Measurements from ENCODE around the gene TCHHL1.

TCHHL1 gene

DNA sequence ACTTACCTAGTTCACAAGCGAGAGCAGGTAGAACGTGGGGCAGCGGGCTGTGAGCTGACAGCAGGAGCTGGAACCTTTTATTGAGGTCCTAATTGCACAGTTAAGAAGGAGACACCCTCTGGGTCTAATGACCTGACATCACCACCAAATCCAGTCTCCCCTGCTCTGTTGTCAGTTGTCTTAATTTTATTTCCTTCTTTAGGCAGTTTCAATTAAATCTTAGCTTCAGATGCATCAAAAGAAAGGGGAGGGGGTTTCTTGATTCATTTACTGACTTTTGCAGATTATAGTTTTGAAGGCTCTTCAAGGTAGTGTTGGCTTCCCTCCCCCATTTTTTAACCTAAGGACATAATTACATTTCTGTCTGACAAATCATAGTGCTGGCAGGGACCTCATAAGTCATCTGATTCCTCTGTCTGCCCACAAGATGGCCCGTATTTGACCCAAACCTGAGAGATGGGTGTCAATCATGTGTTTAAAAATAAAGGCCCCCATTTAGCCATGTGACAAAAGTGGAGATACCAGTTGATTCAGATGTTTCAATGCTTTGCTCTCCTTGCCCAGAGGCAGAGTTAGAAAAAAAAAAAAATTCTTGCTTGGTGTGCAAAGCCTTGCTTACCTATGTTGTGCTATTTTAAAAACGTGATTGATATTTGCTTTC, at the start of gene TCHHL1:
Gene TCHHL1, minus strand, starts transcription at position 51 of the 661 bp plus-strand sequence. CDS start 921 bp downstream, outside the sequence.
- no peak for DNase-seq

DNA sequence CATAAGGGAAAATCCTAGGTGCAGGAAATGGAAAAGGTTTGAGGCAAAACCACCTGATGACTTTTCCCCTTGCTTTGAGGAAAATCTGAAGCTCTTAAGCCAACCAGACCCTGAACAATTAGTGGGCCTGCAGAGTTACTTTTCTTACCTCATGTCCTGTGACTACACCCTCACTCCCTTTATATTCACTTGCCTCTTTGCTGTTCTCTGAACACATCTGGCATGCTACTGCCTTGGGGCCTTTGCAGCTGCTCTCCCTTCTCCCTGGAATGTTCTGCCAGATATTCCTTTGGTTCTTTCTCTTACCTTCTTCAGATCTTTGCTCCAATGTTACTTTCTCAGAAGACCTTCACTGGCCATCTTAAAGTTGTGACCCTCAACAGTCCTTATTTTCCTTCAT, 48.4 kb upstream of the TCHHL1 start:
- DNase-seq, result no peak

DNA sequence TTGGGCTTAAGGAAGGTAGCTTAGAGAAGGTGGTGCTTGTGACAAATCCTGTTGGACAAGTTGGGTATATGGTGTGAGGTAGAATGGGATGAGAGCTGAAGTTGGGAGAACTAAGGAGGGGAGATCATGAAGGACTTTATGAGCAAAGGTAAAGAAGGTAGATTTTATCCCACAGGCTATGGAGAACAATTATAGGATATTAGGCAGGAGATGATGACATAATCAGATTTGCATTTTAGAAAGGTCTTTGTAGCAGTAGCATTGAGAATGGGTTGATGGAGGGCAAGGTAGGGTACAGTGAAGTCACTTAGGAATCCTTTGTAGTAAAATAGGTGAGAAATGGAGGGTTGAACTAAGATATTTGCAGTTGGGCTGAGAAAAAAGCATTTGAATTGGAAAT, 41.3 kb upstream of the TCHHL1 start:
- no peak for DNase-seq

DNA sequence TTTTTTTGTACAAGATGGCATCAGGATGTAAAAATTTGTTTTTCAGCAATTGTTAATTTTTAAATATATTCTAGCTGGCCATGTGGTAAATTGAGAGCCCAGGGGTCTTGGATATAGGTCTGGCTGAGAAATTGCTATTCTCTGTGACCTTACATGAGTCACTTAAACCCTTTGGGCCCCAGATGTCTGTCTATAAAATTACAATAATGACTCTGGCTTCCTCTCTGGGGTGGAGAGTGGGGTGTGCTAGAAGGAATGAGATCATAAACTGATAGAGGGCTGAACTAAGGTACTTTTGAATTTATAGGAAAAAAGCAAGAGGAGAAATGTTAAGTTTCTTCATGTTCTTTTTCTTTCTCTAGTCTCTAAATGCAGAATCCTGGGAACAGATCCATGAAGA, 38.8 kb upstream of the TCHHL1 start:
- DNase-seq, result no peak

DNA sequence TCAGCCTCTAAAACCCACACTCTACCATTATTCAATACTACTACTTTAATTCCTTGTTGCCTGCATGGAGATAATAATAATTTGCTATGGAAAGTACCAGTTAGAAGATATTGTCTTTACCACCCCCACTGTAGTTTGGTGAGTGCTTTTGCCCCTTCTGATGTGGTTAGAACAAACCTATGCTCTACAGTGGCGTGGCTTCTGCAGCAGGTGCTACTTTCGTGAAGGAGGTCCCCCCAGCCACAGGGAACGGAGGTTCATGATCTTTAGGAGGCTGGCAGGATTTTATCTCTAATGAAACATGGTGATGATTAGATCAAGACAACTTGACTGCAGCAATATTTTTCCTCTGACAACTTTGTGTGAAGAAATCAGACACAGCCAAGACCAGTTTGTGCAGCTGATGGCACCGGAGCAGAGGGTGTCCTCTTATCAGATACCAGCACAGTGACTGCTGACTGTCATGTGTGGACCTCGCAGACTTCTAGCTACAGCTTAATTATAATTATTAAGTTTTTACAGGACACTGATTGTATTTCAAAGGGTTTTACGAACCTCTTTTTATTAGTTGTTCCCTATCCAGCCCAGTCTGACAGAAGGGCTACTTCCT, 37.1 kb upstream of the TCHHL1 start:
- DNase-seq, result no peak

DNA sequence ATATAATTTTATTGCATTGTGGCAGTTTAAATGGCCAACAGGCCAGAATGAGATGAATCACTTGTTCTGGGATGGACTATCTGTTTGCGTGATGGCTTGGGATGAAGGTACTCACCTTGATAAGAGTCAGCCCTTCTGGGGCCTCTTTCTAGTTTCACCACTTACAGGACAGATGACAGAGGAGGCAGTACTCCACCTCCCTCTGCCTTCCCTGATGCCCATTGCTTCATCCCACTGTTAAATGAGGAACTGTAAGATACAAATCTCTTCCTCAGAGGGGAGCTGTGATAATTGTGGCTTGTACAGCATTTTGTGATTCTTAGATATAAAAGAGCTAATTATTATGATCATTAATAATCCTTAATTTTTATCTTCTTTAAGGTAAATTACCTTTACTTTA, 30.1 kb upstream of the TCHHL1 start:
- no peak for DNase-seq

DNA sequence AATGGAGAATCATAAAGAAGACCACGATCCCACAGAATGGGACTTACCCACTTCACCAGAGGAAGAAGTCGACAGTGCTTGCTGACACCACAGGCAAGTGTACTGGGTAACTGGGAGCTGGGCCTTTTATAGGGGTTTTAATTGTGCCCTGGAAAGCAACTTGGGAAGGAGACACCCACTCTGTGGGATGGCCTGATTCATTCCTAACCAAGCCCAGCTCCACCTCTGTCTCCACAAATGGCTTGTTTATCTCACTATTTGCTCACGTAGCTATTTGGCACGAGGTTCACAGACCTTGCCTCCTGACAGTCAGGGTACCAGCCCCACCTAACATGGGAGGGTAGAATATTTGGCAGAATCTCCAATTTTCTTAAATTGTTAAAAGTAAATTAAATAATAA, 26.5 kb upstream of the TCHHL1 start, which contains the start of gene TCHH:
Gene TCHH, minus strand, starts transcription at position 101 of the 400 bp plus-strand sequence. CDS start 1,364 bp downstream, outside the sequence.
- DNase-seq, result no peak

DNA sequence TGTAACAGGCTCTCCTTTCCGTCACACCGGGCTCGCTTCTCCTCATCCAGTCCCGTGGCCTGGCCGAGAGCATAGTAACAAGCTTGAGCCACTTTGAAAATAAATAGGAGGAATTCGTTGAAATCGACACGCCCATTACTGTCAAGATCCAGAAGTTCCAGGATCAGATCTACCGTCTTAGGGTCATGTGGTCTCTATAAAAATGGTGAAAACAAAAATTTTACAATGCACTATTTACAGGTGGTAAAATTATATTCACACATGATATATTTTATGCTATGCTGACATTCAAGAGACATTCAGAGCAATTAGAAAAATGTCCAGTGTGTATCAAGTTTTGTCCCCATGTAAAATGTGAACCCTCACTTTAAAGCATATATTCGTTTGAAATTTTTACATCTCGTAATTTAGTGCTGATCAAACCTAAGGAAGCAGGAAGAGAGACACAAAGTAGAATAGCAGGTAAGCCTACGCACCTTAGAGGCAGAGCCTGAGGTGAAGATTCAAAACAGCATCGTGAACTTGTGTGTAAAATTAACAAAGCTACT, 24.1 kb upstream of the TCHHL1 start:
- DNase-seq, result no peak

DNA sequence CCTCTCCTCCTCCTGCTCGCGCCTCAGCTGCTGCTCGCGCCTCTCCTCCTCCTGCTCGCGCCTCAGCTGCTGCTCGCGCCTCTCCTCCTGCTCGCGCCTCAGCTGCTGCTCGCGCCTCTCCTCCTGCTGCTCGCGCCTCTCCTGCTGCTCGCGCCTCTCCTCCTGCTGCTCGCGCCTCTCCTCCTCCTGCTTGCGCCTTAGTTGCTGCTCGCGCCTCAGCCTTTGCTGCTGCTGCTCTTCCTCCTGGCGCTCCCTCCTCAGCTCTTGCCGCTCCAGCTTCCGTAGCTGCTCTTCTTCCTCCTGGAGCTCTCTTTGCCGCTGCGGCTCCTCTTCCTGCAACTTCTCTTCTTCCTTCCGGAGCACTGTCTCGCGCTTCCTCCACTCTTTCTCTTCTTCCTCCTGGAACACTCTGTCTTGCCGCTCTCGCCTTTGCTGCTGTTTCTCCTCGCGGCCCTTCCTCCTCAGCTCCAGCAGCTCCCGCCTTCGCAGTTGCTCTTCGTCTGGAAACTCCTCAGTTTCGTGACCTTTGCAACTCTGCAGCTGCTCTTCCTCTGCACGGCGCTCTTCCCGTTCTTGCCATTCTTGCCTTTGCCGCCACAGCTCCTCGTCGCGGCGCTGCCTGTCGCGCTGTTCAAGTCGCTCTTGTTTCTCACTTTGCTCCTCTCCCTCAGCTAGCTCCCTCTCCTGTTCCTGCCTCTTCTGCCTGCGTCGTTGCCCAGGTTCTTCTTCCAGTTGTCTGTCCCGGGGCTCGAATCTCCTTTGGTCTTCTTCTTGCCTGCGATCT, 23.4 kb upstream of the TCHHL1 start:
- peak; percentile 13 for DNase-seq

DNA sequence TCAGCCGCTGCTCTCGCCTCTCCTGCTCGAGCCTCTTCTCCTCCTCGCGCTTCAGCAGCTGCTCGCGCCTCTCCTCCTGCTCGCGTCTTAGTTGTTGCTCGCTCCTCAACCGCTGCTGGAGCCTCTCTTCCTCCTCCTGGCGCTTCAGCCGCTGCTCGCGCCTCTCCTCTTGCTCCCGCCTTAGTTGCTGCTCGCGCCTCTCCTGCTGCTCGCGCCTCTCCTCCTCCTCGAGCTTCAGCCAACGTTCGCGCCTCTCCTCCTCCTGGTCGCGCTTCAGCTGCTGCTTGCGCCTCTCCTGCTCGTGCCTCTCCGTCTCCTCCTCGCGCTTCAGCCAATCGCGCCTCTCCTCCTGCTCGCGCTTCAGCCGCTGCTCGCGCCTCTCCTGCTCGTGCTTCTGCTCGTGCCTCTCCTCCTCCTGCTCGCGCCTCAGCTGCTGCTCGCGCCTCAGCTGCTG, 22.7 kb upstream of the TCHHL1 start:
- peak; percentile 84 for DNase-seq

DNA sequence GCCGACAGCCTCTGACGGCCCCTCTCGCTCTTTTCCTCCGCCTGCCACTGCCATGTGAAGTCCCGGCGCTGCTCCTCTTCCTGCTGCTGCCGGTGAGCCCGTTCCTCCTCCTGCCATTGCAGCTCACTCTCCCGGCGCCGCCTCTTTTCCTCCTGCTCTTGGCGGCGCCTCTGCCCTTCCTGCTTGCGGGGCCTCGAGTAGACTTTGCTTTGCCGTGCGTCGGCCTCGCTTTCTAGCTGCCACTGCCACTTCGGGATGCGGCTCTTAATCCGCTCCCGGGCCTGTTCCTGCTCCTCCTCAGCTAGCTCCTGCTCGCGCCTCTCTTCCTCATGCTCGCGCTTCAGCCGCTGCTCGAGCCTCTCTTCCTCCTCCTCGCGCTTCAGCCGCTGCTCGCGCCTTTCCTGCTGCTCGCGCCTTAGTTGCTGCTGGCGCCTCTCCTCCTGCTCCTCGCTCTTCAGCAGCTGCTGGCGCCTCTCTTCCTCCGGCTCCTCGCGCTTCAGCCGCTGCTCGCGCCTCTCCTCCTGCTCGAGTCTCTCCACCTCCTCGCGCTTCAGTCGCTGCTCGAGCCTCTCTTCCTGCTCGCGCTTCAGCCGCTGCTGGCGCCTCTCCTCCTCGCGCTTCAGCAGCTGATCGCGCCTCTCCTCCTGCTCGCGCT, 22.1 kb upstream of the TCHHL1 start:
- DNase-seq, result no peak

DNA sequence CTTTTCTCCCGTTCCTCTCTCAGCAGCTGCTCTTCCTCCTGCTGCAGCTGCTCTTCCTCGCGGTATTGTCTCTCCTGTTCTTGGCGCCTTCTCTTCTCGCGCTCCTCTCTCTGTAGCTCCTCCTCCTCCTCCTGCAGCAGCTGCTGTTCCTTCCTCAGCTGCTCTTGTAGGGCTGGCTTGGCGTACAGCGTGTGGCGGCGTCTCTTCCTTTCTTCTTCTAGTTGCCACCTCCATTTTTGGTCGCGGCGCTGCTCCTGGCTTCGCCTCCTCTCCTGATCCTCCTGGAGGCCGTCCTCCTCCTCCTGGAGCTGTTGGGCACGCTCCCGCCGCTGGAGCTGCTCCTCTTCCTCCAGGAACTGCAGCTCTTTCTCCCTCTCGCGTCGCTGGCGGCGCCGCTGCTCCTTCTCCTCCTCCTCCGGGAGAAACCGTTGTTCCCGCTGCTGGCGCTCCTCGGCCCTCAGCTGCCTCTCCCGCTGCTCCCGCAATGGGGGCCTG, 21.5 kb upstream of the TCHHL1 start:
- DNase-seq, result no peak

DNA sequence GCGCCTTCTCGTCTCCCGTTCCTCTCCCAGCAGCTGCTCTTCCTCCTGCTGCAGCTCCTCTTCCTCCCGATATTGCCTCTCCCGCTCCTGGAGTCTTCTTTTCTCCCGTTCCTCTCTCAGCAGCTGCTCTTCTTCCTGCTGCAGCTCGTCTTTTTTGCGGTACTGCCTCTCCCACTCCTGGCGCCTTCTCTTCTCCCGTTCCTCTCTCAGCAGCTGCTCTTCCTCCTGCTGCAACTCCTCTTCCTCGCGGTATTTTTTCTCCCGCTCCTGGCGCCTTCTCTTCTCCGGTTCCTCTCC, 21.1 kb upstream of the TCHHL1 start:
- DNase-seq, result no peak

DNA sequence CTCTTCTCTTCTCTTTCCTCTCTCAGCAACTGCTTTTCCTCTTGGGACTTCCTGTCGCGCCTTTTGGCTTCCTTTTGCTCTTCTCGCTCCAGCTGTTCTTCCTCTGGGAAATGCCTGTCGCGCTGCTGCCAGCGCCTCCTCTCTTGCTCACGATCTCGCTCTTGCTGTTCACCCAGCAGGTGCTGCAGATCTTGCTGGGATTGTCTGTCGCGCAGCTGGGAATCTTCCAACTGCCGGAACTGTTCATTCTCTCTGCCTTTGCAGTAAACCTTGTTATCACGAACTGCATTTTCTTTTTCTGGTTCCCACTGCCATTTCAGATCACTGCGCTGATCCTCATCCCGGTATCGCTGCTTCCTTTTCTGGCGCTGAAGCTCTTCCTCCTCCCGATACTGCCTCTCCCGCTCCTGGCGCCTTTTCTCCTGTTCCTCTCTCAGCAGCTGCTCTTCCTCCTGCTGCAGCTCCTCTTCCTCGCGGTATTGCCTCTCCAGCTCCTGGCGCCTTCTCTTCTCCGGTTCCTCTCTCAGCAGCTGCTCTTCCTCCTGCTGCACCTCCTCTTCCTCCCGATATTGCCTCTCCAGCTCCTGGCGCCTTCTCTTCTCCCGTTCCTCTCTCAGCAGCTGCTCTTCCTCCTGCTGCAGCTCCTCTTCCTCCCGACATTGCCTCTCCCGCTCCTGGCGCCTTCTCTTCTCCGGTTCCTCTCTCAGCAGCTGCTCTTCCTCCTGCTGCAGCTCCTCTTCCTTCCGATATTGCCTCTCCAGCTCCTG, 20.6 kb upstream of the TCHHL1 start:
- DNase-seq, result no peak

DNA sequence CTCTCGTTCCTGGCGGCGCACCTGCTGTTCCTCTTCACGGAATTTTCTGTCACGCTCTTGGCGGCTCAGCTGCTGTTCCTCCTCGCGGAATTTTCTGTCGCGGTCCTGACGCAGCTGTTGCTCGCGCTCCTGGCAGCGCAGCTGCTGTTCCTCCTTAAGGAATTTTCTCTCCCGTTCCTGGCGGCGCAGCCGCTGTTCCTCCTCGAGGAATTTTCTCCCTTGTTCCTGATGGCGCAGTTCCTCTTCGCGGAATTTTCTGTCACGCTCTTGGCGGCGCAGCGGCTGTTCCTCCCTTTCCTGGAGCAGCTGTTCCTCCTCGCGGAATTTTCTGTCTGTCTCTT, 20.0 kb upstream of the TCHHL1 start:
- DNase-seq, result no peak

DNA sequence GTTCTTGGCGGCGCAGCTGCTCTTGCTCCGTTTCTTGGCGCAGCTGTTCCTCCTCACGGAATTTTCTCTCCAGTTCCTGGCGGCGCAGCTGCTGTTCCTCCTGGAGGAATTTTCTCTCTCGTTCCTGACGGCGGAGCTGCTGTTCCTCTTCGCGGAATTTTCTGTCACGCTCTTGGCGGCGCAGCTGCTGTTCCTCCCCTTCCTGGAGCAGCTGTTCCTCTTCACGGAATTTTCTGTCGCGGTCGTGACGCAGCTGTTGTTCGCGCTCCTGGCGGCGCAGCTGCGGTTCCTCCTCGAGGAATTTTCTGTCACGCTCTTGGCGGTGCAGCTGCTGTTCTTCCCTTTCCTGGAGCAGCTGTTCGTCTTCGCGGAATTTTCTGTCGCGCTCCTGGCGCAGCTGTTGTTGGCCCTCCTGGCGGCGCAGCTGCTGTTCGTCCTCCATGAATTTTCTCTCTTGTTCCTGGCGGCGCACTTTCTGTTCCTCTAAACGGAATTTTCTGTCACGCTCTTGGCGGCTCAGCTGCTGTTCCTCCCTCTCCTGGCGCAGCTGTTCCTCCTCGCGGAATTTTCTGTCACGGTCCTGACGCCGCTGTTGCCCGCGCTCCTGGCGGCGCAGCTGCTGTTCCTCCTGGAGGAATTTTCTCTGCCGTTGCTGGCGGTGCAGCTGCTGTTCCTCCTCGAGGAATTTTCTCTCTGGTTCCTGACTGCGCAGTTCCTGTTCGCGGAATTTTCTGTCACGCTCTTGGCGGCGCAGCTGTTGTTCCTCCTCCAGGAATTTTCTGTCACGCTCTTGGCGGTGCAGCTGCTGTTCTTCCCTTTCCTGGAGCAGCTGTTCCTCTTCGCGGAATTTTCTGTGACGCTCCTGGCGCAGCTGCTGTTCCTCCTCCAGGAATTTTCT, 19.4 kb upstream of the TCHHL1 start:
- DNase-seq, result no peak

DNA sequence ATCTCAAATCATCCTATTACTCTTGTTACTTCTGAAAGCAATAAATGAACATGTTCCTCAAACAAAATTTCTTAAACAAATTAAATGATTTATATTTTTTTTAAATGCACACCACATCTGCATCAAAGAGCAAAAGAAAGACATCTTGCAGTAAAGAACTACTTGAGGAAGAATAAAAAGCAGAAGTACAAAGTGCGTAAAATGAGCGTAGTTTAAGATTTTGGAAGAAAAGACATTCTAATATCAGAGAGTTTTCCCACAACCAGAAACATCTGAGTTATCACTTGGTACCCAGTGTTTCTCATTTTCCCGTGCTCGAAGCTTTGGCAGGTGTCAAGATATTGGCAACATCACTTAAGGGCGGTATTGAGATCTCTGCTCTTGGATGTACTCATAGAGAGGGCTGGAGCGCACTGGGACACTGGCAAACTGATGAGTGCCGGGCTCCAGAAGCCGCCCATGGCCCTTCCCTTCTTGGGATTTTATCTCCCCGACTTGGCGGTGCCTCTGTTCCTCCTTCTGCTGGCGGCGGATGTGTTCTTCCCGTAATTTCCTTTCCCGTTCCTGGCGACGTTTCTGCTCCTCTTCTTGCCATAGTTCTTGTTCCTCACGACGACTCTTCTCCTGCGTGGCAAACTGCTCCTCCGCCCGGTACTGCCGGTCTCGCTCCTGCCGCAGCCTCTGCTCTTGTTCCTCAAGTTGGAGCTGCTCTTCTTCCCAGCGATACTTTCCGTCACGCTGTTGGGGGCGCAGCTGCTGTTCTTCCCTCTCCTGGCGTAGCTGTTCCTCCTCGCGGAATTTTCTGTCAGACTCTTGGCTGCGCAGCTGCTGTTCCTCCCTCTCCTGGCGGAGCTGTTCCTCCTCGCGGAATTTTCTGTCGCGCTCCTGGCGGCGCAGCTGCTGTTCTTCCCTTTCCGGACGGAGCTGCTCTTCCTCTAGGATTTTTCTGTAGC, 18.4 kb upstream of the TCHHL1 start:
- no peak for DNase-seq

DNA sequence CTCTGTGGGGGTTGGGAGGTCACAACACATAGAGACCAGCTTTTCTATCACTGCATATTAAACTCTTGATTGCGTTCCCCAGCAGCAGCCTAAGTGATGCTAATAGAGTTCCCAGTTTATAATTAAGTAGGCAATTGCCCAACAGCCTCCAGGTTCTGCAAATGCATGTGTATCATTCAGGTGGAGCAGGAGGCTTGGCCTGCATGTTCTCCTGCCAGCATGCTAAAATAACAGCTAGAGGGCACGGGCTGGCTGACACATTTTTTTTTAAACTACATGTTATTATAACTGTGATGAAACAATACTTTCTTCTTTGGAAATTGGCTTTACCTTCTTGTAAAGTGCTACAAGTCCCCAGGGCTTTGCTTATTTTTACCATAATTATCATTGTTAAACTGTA, 16.0 kb upstream of the TCHHL1 start:
- DNase-seq, result no peak

DNA sequence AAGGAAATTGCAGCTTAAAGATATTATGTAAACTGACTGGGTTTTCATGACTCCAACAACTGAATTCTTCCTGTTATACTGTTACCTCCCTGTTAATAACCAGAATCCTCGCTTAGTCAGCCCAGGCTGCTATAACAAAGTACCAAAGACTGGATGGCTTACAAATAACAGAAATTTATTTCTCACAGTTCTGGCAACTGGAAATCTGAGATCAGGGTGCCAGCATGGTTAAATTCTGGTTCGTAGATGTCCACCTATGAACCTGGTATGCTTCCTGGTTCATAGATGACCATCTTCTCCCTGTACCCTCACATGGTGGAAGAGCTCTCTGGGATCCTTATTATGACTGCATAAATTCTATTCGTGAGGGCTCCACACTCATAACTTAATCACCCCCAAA, 8.1 kb upstream of the TCHHL1 start:
- DNase-seq, result no peak

DNA sequence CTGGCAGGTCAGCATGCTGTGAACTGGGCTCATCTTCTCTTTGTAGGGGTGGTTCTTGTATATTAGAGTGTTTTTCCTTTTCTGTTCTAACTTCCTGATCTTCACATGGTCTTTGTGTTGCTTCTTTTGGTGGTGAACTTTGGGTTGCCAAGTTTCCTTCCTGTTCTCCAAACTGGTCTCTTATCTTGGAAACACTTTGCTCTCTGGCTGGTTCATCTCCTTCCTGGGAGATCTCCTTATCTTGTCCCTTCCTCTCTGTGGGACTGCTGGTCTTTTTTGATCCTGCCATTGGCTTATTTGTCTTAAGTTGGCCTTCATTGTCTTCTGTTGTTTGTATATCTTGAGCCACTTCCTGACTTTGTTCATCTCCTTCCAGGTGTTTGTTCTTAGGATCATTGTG, 2.1 kb downstream of the TCHHL1 start:
- no peak for DNase-seq
